GM12878 (cell line): Measurements from ENCODE around the gene FGGY. TPM values are rescaled to one million over a fixed set of nuclear protein-coding genes. Genes with fewer than 3 reads are reported as not detected.

Experiments
- ATF7 ChIP-seq: fragments of 450-650 bp; IDR thresholded peaks from 2 replicates; pipeline ENCODE4 v1.6.1; 2016; ENCODE audit warnings: low read depth, mild to moderate bottlenecking
- BHLHE40 ChIP-seq, 2 experiments: fragments of 450-650 bp in 1 of 2; IDR thresholded peaks; 2 replicates each; pipeline ENCODE4 v1.6.1; 2011 to 2017; ENCODE audit warnings: low read depth in 2 of 2, borderline replicate concordance in 1 of 2, improper control_type of control experiment in 1 of 2, low read length in 1 of 2, mild to moderate bottlenecking in 1 of 2
- CBX3 ChIP-seq: fragments of 200-600 bp; sonication (generic); IDR thresholded peaks from 2 replicates; pipeline ENCODE4 v1.6.1; 2016; ENCODE audit warnings: low read depth, borderline replicate concordance
- CHD4 ChIP-seq: fragments of 200-600 bp; sonication (generic); IDR thresholded peaks from 2 replicates; pipeline ENCODE4 v1.6.1; 2016; ENCODE audit warnings: mild to moderate bottlenecking
- EED ChIP-seq: sonication (generic); IDR thresholded peaks from 2 replicates; pipeline ENCODE4 v1.6.1; 2016; ENCODE audit warnings: antibody characterized with exemption, low read depth
- EGR1 ChIP-seq, 2 experiments: IDR thresholded peaks; 1 replicate in 1 of 2; 2 replicates in 1 of 2; pipeline ENCODE4 v1.6.1; 2011 to 2012; ENCODE audit warnings: low read depth in 2 of 2, low read length in 2 of 2, borderline replicate concordance in 1 of 2, mild to moderate bottlenecking in 1 of 2, moderate library complexity in 1 of 2
- ETV6 ChIP-seq, 2 experiments: fragments of 450-650 bp in 1 of 2; IDR thresholded peaks in 1 of 2; conservative IDR thresholded peaks in 1 of 2; 2 replicates each; pipeline ENCODE4 v1.6.1; 2014; ENCODE audit warnings: antibody characterized with exemption in 1 of 2, borderline replicate concordance in 1 of 2, low read depth in 1 of 2, mild to moderate bottlenecking in 1 of 2, moderate library complexity in 1 of 2
- GABPA ChIP-seq: IDR thresholded peaks from 2 replicates; pipeline ENCODE4 v1.6.1; 2014; ENCODE audit warnings: antibody characterized with exemption, low read depth, mild to moderate bottlenecking, inconsistent platforms
- HCFC1 ChIP-seq: fragments of 150-350 bp; IDR thresholded peaks from 2 replicates; pipeline ENCODE4 v1.6.1; 2014; ENCODE audit warnings: low read length
- JUNB ChIP-seq: IDR thresholded peaks from 2 replicates; pipeline ENCODE4 v1.6.1; 2016; ENCODE audit warnings: antibody characterized with exemption, mild to moderate bottlenecking
- MTA2 ChIP-seq: fragments of 450-650 bp; IDR thresholded peaks from 2 replicates; pipeline ENCODE4 v1.6.1; 2016; ENCODE audit warnings: low read depth, mild to moderate bottlenecking, moderate library complexity
- NFYB ChIP-seq: IDR thresholded peaks from 2 replicates; pipeline ENCODE4 v1.6.1; 2011; ENCODE audit warnings: low read depth, mild to moderate bottlenecking, low read length, improper control_type of control experiment, moderate library complexity; ENCODE audit not compliant: insufficient read depth
- NR2F1 ChIP-seq: fragments of 450-650 bp; conservative IDR thresholded peaks from 2 replicates; pipeline ENCODE4 v1.6.1; 2017; ENCODE audit warnings: mild to moderate bottlenecking
- PAX5 ChIP-seq: IDR thresholded peaks from 2 replicates; pipeline ENCODE4 v1.6.1; 2011; ENCODE audit warnings: low read depth, low read length, borderline replicate concordance
- POLR2AphosphoS5 ChIP-seq: IDR thresholded peaks from 2 replicates; pipeline ENCODE4 v1.6.1; 2011; ENCODE audit warnings: mild to moderate bottlenecking, low read length, inconsistent platforms
- RAD21 ChIP-seq: IDR thresholded peaks from 2 replicates; pipeline ENCODE4 v1.6.1; 2011; ENCODE audit warnings: mild to moderate bottlenecking, low read depth, low read length, moderate library complexity; ENCODE audit not compliant: insufficient read depth
- SUPT20H ChIP-seq: IDR thresholded peaks from 2 replicates; pipeline ENCODE4 v1.6.1; 2011; ENCODE audit warnings: low read depth, mild to moderate bottlenecking, low read length, moderate library complexity, borderline replicate concordance; ENCODE audit not compliant: control insufficient read depth
- WRNIP1 ChIP-seq: IDR thresholded peaks from 2 replicates; pipeline ENCODE4 v1.6.1; 2011; ENCODE audit warnings: low read depth, low read length, improper control_type of control experiment, borderline replicate concordance
- ZNF384 ChIP-seq: IDR thresholded peaks from 2 replicates; pipeline ENCODE4 v1.6.1; 2012; ENCODE audit warnings: low read depth, mild to moderate bottlenecking, low read length, improper control_type of control experiment, borderline replicate concordance
- polyA plus RNA-seq, 11 experiments: library from polyadenylated mRNA; depleted of rRNA in 4 of 11; unstranded in 6 of 11; stranded (reverse) in 5 of 11; fragments of >200 nt; fragmentation: Nextera tagmentation in 4 of 11; fragmentation: Illumina TruSeq in 1 of 11; extraction: Ambion mirVana in 4 of 11; extraction: Trizol in 1 of 11; gene quantifications; 1 replicate in 1 of 11; 2 replicates in 10 of 11; pipeline versions ENCODE4 v1.2.1 to v1.2.3, GENCODE V29; 2011 to 2016; ENCODE audit warnings: inconsistent platforms in 2 of 11, missing spikeins in 2 of 11, low read depth in 1 of 11
- total RNA-seq, 4 experiments: library from RNA; depleted of rRNA in 3 of 4; stranded (reverse); fragments of >200 nt in 3 of 4; fragmentation: Illumina TruSeq in 1 of 4; extraction: Trizol in 1 of 4; gene quantifications; 2 replicates each; pipeline versions ENCODE4 v1.2.1 to v1.2.3, GENCODE V29; 2013 to 2021
- TF ChIP-seq, protein P1 (sequence below): fragments of 450-650 bp; IDR thresholded peaks from 2 replicates; pipeline ENCODE4 v1.6.1; 2017; ENCODE audit warnings: mild to moderate bottlenecking, low read depth, inconsistent platforms; ENCODE audit not compliant: poor library complexity, severe bottlenecking
- TF ChIP-seq, protein P2 (sequence below): fragments of 450-650 bp; conservative IDR thresholded peaks from 2 replicates; pipeline ENCODE4 v1.6.1; 2017; ENCODE audit warnings: mild to moderate bottlenecking, moderate library complexity
- TF ChIP-seq, protein P3 (sequence below): fragments of 150-350 bp; IDR thresholded peaks from 2 replicates; pipeline ENCODE4 v1.6.1; 2014; ENCODE audit warnings: mild to moderate bottlenecking, low read depth, low read length
- TF ChIP-seq, protein P4 (sequence below): fragments of 450-650 bp; IDR thresholded peaks from 2 replicates; pipeline ENCODE4 v1.6.1; 2016; ENCODE audit warnings: mild to moderate bottlenecking

The FGGY gene
- total and polyA plus RNA-seq, 10 of the 15 experiments (the other 5 are each of a cell fraction or from before 2014, with no cell fraction given): 6.2 to 11.9 (median 7.5) TPM

DNA sequence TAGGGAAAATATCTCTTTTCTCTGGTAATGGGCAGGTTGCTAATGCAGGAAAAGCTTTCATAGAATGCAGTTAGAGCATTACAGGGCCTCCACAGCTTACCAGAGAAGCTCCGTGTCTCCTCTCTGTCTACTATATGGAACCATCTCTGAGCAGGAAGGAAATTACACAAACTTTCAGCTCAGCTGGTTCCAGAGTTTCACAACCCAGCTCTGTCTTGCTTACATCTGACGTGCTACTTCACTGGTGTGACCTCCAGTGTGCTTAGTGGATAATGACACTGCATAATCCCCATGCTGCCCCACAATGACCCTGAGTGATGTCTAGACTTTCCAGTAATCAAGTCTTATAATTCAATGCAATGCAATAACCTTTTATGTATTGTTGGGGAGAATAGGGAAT is 4.3 kb upstream of the FGGY start (continued):
- TF ChIP-seq, protein P1, sequence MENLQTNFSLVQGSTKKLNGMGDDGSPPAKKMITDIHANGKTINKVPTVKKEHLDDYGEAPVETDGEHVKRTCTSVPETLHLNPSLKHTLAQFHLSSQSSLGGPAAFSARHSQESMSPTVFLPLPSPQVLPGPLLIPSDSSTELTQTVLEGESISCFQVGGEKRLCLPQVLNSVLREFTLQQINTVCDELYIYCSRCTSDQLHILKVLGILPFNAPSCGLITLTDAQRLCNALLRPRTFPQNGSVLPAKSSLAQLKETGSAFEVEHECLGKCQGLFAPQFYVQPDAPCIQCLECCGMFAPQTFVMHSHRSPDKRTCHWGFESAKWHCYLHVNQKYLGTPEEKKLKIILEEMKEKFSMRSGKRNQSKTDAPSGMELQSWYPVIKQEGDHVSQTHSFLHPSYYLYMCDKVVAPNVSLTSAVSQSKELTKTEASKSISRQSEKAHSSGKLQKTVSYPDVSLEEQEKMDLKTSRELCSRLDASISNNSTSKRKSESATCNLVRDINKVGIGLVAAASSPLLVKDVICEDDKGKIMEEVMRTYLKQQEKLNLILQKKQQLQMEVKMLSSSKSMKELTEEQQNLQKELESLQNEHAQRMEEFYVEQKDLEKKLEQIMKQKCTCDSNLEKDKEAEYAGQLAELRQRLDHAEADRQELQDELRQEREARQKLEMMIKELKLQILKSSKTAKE: no peak
- no peak for TF ChIP-seq NR2F1
- TF ChIP-seq ZNF384: no peak
- no peak for TF ChIP-seq CBX3
- TF ChIP-seq SUPT20H: no peak
- TF ChIP-seq MTA2: no peak
- TF ChIP-seq ATF7: no peak
- TF ChIP-seq CHD4: no peak
- peak; percentile 53 for TF ChIP-seq RAD21
- TF ChIP-seq POLR2AphosphoS5: no peak
- TF ChIP-seq BHLHE40 (IDR thresholded peaks at IDR 0.05; ENCODE audit: borderline replicate concordance in 1 of 2, low read depth in 2 of 2, low read length in 1 of 2): no peak
- TF ChIP-seq, protein P2, sequence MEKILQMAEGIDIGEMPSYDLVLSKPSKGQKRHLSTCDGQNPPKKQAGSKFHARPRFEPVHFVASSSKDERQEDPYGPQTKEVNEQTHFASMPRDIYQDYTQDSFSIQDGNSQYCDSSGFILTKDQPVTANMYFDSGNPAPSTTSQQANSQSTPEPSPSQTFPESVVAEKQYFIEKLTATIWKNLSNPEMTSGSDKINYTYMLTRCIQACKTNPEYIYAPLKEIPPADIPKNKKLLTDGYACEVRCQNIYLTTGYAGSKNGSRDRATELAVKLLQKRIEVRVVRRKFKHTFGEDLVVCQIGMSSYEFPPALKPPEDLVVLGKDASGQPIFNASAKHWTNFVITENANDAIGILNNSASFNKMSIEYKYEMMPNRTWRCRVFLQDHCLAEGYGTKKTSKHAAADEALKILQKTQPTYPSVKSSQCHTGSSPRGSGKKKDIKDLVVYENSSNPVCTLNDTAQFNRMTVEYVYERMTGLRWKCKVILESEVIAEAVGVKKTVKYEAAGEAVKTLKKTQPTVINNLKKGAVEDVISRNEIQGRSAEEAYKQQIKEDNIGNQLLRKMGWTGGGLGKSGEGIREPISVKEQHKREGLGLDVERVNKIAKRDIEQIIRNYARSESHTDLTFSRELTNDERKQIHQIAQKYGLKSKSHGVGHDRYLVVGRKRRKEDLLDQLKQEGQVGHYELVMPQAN: no peak
- TF ChIP-seq, protein P3, sequence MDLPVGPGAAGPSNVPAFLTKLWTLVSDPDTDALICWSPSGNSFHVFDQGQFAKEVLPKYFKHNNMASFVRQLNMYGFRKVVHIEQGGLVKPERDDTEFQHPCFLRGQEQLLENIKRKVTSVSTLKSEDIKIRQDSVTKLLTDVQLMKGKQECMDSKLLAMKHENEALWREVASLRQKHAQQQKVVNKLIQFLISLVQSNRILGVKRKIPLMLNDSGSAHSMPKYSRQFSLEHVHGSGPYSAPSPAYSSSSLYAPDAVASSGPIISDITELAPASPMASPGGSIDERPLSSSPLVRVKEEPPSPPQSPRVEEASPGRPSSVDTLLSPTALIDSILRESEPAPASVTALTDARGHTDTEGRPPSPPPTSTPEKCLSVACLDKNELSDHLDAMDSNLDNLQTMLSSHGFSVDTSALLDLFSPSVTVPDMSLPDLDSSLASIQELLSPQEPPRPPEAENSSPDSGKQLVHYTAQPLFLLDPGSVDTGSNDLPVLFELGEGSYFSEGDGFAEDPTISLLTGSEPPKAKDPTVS: no peak
- TF ChIP-seq ETV6 (conservative IDR thresholded peaks at IDR 0.05 in 1 of 2, IDR thresholded peaks at IDR 0.05 in 1 of 2; ENCODE audit: borderline replicate concordance in 1 of 2, low read depth in 1 of 2): peak in 1 of 2 experiments; percentile 96; a peak in 2 of 4 replicates
- no peak for TF ChIP-seq HCFC1
- 0 out of 2 replicates have a peak, but pooled peaks have one; percentile 45 for TF ChIP-seq EED
- TF ChIP-seq WRNIP1: no peak
- TF ChIP-seq EGR1 (IDR thresholded peaks at IDR 0.05; ENCODE audit: borderline replicate concordance in 1 of 2, low read depth in 2 of 2, low read length in 2 of 2): 0 out of 3 replicates have a peak, but pooled peaks of 1 of the 2 experiments have one; percentile 13
- TF ChIP-seq JUNB: 0 out of 2 replicates have a peak, but pooled peaks have one; percentile 10
- no peak for TF ChIP-seq NFYB
- TF ChIP-seq GABPA: no peak
- TF ChIP-seq, protein P4, sequence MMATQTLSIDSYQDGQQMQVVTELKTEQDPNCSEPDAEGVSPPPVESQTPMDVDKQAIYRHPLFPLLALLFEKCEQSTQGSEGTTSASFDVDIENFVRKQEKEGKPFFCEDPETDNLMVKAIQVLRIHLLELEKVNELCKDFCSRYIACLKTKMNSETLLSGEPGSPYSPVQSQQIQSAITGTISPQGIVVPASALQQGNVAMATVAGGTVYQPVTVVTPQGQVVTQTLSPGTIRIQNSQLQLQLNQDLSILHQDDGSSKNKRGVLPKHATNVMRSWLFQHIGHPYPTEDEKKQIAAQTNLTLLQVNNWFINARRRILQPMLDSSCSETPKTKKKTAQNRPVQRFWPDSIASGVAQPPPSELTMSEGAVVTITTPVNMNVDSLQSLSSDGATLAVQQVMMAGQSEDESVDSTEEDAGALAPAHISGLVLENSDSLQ: 0 out of 2 replicates have a peak, but pooled peaks have one; percentile 10
- TF ChIP-seq PAX5: peak; percentile 44; the same call in 1 of the 2 replicates
